ENCODE data around the gene CYB561D2. TPM values are rescaled to one million over a fixed set of nuclear protein-coding genes. Genes with fewer than 3 reads are reported as not detected.
A peak's percentile ranks its signal among the peaks of the same experiment; 100 is the strongest.

The CYB561D2 gene
- total and polyA plus RNA-seq, 2 of the 13 experiments (the other 11 are each of a cell fraction or from before 2014, with no cell fraction given), result 11.1 to 17.2 TPM

DNA sequence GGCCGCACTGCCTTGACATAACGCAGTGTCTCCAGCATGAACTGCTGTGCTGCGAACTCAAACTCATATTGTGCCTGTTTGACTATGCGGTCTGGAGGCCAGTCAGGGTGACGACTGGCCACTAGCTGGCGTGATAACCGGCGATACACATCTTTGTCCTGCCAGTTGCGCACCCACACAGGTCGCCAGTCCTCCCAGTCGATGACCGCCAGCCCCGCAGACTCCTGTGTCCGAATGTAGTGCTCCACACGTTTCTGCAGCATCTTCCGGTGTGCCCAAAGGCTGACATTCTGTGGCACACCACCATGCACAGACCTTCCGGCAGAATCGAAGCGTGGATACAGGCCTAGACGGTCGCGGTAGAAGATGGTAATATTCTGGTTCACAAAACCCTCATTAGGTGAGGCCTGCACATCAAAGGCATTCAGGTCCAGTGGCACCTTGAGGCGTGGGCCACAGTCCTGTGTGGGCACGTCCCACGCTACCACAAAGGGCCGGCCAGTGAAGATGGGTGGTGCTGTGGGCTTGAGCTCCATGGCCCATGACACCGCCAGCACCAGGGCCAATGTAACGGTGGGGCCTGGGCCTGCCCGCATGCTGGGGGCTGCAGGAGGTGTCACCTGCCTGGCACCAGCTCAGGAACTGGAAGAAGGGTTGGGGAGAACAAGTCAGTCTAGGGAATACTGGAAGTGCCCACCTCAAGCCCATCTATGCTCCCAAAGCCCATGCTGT lies 30.6 kb upstream of the CYB561D2 start (continued):
- TF ChIP-seq, protein P1, sequence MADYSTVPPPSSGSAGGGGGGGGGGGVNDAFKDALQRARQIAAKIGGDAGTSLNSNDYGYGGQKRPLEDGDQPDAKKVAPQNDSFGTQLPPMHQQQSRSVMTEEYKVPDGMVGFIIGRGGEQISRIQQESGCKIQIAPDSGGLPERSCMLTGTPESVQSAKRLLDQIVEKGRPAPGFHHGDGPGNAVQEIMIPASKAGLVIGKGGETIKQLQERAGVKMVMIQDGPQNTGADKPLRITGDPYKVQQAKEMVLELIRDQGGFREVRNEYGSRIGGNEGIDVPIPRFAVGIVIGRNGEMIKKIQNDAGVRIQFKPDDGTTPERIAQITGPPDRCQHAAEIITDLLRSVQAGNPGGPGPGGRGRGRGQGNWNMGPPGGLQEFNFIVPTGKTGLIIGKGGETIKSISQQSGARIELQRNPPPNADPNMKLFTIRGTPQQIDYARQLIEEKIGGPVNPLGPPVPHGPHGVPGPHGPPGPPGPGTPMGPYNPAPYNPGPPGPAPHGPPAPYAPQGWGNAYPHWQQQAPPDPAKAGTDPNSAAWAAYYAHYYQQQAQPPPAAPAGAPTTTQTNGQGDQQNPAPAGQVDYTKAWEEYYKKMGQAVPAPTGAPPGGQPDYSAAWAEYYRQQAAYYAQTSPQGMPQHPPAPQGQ (CRISPR knock-in tag; IDR thresholded peaks at IDR 0.05; ENCODE audit: borderline replicate concordance), result 0 out of 2 replicates have a peak, but pooled peaks have one; percentile 33
- TF ChIP-seq FOXO4 (CRISPR knock-in tag; conservative IDR thresholded peaks at IDR 0.05), result 0 out of 2 replicates have a peak, but pooled peaks have one; percentile 62
- TF ChIP-seq SP1 (IDR thresholded peaks at IDR 0.05), result no peak
- TF ChIP-seq SP1 (CRISPR knock-in tag; IDR thresholded peaks at IDR 0.05), result no peak
- TF ChIP-seq, protein P2, sequence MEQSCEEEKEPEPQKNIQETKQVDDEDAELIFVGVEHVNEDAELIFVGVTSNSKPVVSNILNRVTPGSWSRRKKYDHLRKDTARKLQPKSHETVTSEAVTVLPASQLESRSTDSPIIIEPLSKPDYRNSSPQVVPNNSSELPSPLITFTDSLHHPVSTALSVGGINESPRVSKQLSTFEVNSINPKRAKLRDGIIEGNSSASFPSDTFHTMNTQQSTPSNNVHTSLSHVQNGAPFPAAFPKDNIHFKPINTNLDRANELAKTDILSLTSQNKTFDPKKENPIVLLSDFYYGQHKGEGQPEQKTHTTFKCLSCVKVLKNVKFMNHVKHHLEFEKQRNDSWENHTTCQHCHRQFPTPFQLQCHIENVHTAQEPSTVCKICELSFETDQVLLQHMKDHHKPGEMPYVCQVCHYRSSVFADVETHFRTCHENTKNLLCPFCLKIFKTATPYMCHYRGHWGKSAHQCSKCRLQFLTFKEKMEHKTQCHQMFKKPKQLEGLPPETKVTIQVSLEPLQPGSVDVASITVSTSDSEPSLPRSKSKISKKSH (CRISPR knock-in tag; IDR thresholded peaks at IDR 0.05; ENCODE audit: borderline replicate concordance), result 0 out of 2 replicates have a peak, but pooled peaks have one; percentile 40
- TF ChIP-seq ZNF274 (CRISPR knock-in tag; IDR thresholded peaks at IDR 0.05), result peak; percentile 48; the same call in 1 of the 2 replicates
- TF ChIP-seq ZFX (CRISPR knock-in tag; IDR thresholded peaks at IDR 0.05; ENCODE audit: low read depth), result peak; percentile 29; the same call in 1 of the 2 replicates
- TF ChIP-seq AGO2 (optimal IDR thresholded peaks at IDR 0.05; ENCODE audit: low read depth, low read length), result peak; percentile 86
- peak; percentile 40; the same call in 1 of the 2 replicates for TF ChIP-seq ZC3H4 (CRISPR knock-in tag; IDR thresholded peaks at IDR 0.05; ENCODE audit: borderline replicate concordance)
- 0 out of 2 replicates have a peak, but pooled peaks have one; percentile 22 for TF ChIP-seq CTCF (CRISPR knock-in tag; IDR thresholded peaks at IDR 0.05)
- peak; percentile 40; the same call in 1 of the 2 replicates for TF ChIP-seq DNMT1 (CRISPR knock-in tag; IDR thresholded peaks at IDR 0.05)
- 0 out of 2 replicates have a peak, but pooled peaks have one; percentile 13 for TF ChIP-seq ZNF788 (CRISPR knock-in tag; IDR thresholded peaks at IDR 0.05; ENCODE audit: borderline replicate concordance)
- peak; percentile 53; the same call in 1 of the 2 replicates for TF ChIP-seq ZNF138 (CRISPR knock-in tag; IDR thresholded peaks at IDR 0.05; ENCODE audit: low read depth)
- TF ChIP-seq, protein P3, sequence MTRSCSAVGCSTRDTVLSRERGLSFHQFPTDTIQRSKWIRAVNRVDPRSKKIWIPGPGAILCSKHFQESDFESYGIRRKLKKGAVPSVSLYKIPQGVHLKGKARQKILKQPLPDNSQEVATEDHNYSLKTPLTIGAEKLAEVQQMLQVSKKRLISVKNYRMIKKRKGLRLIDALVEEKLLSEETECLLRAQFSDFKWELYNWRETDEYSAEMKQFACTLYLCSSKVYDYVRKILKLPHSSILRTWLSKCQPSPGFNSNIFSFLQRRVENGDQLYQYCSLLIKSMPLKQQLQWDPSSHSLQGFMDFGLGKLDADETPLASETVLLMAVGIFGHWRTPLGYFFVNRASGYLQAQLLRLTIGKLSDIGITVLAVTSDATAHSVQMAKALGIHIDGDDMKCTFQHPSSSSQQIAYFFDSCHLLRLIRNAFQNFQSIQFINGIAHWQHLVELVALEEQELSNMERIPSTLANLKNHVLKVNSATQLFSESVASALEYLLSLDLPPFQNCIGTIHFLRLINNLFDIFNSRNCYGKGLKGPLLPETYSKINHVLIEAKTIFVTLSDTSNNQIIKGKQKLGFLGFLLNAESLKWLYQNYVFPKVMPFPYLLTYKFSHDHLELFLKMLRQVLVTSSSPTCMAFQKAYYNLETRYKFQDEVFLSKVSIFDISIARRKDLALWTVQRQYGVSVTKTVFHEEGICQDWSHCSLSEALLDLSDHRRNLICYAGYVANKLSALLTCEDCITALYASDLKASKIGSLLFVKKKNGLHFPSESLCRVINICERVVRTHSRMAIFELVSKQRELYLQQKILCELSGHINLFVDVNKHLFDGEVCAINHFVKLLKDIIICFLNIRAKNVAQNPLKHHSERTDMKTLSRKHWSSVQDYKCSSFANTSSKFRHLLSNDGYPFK (CRISPR knock-in tag; IDR thresholded peaks at IDR 0.05; ENCODE audit: borderline replicate concordance), result no peak
